ENCODE data around the gene NHLRC2.

The NHLRC2 gene

GRCh38 chr10:113911839-113912238 lies 57.4 kb downstream of the NHLRC2 start:
- DNase-seq (ENCODE audit: low read depth, low spot score), result no peak
- ChIA-PET POLR2A (no interaction called here), CTCF (no interaction called here)
- no peak for TF ChIP-seq CTCF (IDR thresholded peaks at IDR 0.05; ENCODE audit: insufficient read depth, low read length, missing control alignments)
- H3K4me3 ChIP-seq (ENCODE audit: low read depth, low read length), result no peak overlapping the region

GRCh38 chr10:113912582-113912981 lies 58.1 kb downstream of the NHLRC2 start:
- no peak overlapping the region for H3K4me3 ChIP-seq (ENCODE audit: low read depth, low read length)
- ChIA-PET CTCF (no interaction called here), POLR2A (no interaction called here)
- TF ChIP-seq CTCF (IDR thresholded peaks at IDR 0.05; ENCODE audit: insufficient read depth, low read length, missing control alignments), result no peak
- no peak for DNase-seq (ENCODE audit: low read depth, low spot score)

- DNase-seq (ENCODE audit: low read depth, low spot score), result no peak
- TF ChIP-seq CTCF (IDR thresholded peaks at IDR 0.05; ENCODE audit: insufficient read depth, low read length, missing control alignments), result no peak
- ChIA-PET POLR2A (no interaction called here), CTCF (no interaction called here)
- H3K4me3 ChIP-seq (ENCODE audit: low read depth, low read length), result no peak overlapping the region
Measured at GRCh38 chr10:113914956-113915355, 60.5 kb downstream of the NHLRC2 start.

- no peak for DNase-seq (ENCODE audit: low read depth, low spot score)
- TF ChIP-seq CTCF (IDR thresholded peaks at IDR 0.05; ENCODE audit: insufficient read depth, low read length, missing control alignments), result no peak
- ChIA-PET POLR2A (no interaction called here), CTCF (no interaction called here)
- H3K4me3 ChIP-seq (ENCODE audit: low read depth, low read length), result no peak overlapping the region
Measured at GRCh38 chr10:113915540-113915939, 61.1 kb downstream of the NHLRC2 start.

- TF ChIP-seq CTCF (IDR thresholded peaks at IDR 0.05; ENCODE audit: insufficient read depth, low read length, missing control alignments), result no peak
- CTCF ChIA-PET, result no interaction called here
- POLR2A ChIA-PET, result no interaction called here
- no peak for DNase-seq (ENCODE audit: low read depth, low spot score)
- H3K4me3 ChIP-seq (ENCODE audit: low read depth, low read length), result no peak overlapping the region
Measured at GRCh38 chr10:113916053-113916452, 61.6 kb downstream of the NHLRC2 start.

GRCh38 chr10:113917636-113918035 lies 63.2 kb downstream of the NHLRC2 start:
- H3K4me3 ChIP-seq (ENCODE audit: low read depth, low read length), result no peak overlapping the region
- POLR2A ChIA-PET, result no interaction called here
- TF ChIP-seq CTCF (IDR thresholded peaks at IDR 0.05; ENCODE audit: insufficient read depth, low read length, missing control alignments), result no peak
- DNase-seq (ENCODE audit: low read depth, low spot score), result no peak
- CTCF ChIA-PET, result interaction anchor here (1.3 kb wide), 1 partner anchor 28 kb away, joined by 3 read pairs; no protein-coding TSS in a partner anchor

Data from AG04449 (cell line).